Endothelial cell of umbilical vein (primary cell): ENCODE measurements around the gene CLDN6.

Source experiments
- EZH2 ChIP-seq: IDR thresholded peaks from 2 replicates; pipeline ENCODE4 v1.6.1; 2012; ENCODE audit warnings: borderline replicate concordance, low read depth, mild to moderate bottlenecking, moderate library complexity, low read length, inconsistent platforms; ENCODE audit not compliant: severe bottlenecking
- FOS ChIP-seq: IDR thresholded peaks from 2 replicates; pipeline ENCODE4 v1.6.1; 2011; ENCODE audit warnings: mild to moderate bottlenecking, low read length, moderate library complexity, borderline replicate concordance; ENCODE audit not compliant: insufficient read depth
- GATA2 ChIP-seq: IDR thresholded peaks from 2 replicates; pipeline ENCODE4 v1.7.0; 2011; ENCODE audit warnings: low read depth, mild to moderate bottlenecking, moderate library complexity, mixed read lengths, low read length; ENCODE audit not compliant: insufficient read length, insufficient read depth
- MYC ChIP-seq: IDR thresholded peaks from one replicate; pipeline ENCODE4 v1.6.1; 2011; ENCODE audit warnings: mild to moderate bottlenecking, low read depth, low read length
- POLR2A ChIP-seq: IDR thresholded peaks from 2 replicates; pipeline ENCODE4 v1.6.1; 2012; ENCODE audit warnings: low read depth, mild to moderate bottlenecking, control low read depth, low read length
- POLR2AphosphoS5 ChIP-seq: IDR thresholded peaks from 2 replicates; pipeline ENCODE4 v1.6.1; 2012; ENCODE audit warnings: low read depth, mild to moderate bottlenecking, control low read depth, low read length, moderate library complexity; ENCODE audit not compliant: insufficient read depth
- TF ChIP-seq, protein P1 (sequence below), 2 donors: IDR thresholded peaks; 1 replicate in 1 of 2; 2 replicates in 1 of 2; pipeline ENCODE4 v1.5.1; 2011; ENCODE audit warnings: low read length in 2 of 2, mild to moderate bottlenecking in 2 of 2, moderate library complexity in 2 of 2, control low read depth in 1 of 2, inconsistent platforms in 1 of 2, low read depth in 1 of 2; ENCODE audit not compliant: insufficient read depth in 1 of 2; ENCODE audit errors: extremely low read depth in 1 of 2
- TF ChIP-seq, protein P2 (sequence below): IDR thresholded peaks from 2 replicates; pipeline ENCODE4 v1.6.1; 2011; ENCODE audit not compliant: insufficient read depth, insufficient read length

DNA sequence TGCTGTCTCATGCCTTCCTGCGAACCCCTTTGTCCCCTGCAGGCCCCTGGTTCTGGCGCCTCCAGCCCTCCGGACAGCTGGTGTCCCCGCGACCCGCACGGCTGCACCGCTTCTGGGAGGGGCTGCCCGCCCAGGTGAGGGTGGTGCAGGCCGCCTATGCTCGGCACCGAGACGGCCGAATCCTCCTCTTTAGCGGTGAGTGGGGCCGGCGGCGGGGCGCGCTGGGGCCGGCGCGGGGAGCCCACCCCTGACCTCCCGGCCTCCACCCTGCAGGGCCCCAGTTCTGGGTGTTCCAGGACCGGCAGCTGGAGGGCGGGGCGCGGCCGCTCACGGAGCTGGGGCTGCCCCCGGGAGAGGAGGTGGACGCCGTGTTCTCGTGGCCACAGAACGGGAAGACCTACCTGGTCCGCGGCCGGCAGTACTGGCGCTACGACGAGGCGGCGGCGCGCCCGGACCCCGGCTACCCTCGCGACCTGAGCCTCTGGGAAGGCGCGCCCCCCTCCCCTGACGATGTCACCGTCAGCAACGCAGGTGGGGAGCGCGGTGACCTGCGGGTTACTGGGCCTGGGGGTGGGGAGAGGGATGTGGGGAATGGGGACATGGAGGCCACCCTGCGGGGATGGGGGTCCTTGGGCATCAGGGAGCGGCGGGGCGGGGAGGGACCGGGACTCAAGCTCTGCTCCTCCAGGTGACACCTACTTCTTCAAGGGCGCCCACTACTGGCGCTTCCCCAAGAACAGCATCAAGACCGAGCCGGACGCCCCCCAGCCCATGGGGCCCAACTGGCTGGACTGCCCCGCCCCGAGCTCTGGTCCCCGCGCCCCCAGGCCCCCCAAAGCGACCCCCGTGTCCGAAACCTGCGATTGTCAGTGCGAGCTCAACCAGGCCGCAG lies 40.4 kb upstream of the CLDN6 start:
- TF ChIP-seq POLR2A (no peak), POLR2AphosphoS5 (no peak), FOS (no peak), EZH2 (no peak), MYC (no peak), GATA2 (no peak)
- TF ChIP-seq, protein P1, sequence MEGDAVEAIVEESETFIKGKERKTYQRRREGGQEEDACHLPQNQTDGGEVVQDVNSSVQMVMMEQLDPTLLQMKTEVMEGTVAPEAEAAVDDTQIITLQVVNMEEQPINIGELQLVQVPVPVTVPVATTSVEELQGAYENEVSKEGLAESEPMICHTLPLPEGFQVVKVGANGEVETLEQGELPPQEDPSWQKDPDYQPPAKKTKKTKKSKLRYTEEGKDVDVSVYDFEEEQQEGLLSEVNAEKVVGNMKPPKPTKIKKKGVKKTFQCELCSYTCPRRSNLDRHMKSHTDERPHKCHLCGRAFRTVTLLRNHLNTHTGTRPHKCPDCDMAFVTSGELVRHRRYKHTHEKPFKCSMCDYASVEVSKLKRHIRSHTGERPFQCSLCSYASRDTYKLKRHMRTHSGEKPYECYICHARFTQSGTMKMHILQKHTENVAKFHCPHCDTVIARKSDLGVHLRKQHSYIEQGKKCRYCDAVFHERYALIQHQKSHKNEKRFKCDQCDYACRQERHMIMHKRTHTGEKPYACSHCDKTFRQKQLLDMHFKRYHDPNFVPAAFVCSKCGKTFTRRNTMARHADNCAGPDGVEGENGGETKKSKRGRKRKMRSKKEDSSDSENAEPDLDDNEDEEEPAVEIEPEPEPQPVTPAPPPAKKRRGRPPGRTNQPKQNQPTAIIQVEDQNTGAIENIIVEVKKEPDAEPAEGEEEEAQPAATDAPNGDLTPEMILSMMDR (IDR thresholded peaks at IDR 0.05; ENCODE audit: extremely low read depth in 1 of 2, insufficient read depth in 1 of 2, low read depth in 1 of 2, low read length in 2 of 2): no peak
- TF ChIP-seq, protein P2, sequence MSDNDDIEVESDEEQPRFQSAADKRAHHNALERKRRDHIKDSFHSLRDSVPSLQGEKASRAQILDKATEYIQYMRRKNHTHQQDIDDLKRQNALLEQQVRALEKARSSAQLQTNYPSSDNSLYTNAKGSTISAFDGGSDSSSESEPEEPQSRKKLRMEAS: no peak
